NCI-H1694 treated with DMSO at 0.1 percent for 48 hours (cell line): Measurements from ENCODE around the gene CDKN2B-AS1.
"Not testable (repeated sequence)": the region's sequence is repeated elsewhere in the genome, so short reads cannot be mapped to it uniquely, and the experiment has no call there.

Experiments
- DNase-seq: peaks from one replicate; lab custom pipeline; 2025; lab: John Stamatoyannopoulos, UW

The CDKN2B-AS1 gene

DNA sequence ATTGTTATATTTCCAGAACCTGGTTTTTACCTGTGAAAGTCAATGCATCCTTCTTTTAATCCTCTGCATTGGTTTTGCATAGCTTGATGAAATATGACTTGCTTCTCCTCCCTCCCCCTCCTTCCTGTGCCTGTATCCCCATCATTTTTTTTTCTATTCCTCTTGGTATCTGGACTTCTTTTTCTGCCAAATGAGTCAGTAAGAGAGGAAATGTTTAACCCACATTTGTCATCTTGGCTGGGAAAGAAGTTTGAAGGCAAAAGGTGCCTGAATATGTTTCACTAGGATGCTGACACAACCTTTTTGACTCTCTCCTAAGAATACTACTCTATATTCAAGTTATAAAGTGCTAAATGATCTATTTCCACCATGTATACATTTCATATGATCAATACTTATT is 50.0 kb downstream of the CDKN2B-AS1 start:
- DNase-seq = no peak

DNA sequence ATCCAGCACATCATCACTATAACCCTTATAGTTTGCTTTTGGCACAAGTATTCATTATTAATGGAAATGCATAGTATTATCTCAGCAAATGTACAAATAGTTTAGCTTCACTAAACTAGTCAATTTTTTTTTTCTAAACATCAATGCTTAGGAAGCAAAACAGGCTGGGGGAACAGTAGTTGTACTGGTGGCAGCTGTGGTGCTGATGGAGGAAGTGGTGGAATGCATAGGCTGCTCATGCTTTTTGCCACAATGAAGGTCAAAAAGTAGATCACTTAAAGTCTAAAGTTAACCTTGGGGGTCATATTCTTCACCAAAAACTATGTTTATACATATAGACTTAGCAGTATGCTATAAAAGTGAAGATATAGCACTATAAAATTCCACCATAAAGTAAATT is 50.8 kb downstream of the CDKN2B-AS1 start:
- DNase-seq = no peak

DNA sequence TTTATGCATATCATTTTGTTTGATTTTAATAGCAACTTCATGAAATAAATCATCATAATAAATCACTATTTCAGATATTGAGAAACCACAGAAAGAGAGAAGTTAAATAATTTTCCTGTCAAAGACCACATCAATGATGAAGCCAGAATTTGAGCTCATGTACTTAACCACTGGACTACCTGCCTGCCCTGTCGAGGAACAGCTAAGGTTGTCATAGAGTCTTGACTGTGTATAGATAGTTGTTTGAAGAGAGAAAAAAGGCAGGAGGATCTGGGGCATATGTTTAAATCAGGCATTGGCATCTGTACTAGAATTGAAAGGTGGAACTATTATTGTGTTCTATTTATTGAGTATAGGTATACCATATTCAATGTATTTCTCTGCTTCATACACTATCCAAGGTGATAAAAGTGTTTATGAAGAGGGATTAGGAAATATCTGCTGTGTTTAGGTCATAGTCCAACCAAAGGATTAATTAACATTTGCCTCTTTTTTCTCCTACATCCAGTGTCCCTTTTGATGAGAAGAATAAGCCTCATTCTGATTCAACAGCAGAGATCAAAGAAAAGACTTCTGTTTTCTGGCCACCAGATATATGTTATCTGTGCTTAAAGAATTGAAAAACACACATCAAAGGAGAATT is 51.8 kb downstream of the CDKN2B-AS1 start:
- DNase-seq = no peak

DNA sequence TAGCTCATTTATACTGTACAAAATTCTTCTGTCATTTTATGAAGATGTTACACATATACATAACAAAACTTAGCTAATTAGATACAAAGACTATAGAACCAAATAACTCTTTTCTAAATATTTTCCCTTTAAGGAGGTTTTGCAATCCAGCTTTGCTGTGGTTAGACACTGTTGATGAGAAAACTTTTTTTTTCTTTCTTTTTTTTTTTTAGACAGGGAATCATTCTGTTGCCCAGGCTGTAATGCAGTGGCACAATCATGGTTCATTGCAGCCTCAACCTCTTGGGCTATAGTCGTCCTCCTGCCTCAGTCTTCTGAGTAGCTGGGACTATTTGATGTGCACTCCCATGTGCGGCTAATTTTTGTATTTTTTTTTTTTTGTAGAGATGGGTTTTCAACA is 53.0 kb downstream of the CDKN2B-AS1 start:
- DNase-seq = no peak

DNA sequence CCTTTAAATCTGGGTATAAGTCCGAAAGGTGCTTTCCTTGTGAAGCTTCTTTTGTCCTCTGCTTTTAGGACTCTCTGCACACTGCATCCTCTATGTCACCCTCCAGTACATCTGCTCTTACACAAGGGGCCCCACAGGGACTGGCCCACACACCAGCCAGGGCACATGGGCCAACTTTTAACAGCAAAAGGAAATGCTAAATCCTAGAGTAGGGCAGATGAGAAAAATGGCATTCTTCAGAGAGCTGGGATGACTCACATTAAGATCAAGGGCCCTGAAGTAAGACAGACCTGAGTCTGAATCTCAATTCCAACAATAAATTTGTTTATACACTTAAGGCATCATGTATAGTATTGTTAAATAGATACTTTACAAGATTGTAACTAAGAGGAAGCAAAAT is 54.8 kb downstream of the CDKN2B-AS1 start:
- no peak for DNase-seq

DNA sequence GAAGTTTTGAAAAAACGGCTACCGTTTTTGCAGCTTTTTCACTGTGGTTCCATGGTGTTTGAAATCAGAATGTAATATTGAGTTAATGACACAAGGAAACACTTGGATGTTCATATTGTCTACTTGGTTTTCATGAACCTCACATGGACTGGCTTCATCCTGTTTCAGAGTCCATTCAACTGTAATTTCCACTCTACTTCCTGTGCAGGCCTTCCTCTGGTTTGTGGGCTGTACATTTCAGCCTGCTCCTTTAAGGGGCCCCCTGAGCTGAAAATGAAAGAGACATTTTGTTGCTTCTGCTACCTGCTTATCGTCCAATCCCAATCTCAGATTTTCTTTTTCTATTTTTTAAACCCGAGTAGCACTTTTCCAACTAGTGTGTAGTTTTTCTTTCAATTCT is 56.3 kb downstream of the CDKN2B-AS1 start:
- no peak for DNase-seq

DNA sequence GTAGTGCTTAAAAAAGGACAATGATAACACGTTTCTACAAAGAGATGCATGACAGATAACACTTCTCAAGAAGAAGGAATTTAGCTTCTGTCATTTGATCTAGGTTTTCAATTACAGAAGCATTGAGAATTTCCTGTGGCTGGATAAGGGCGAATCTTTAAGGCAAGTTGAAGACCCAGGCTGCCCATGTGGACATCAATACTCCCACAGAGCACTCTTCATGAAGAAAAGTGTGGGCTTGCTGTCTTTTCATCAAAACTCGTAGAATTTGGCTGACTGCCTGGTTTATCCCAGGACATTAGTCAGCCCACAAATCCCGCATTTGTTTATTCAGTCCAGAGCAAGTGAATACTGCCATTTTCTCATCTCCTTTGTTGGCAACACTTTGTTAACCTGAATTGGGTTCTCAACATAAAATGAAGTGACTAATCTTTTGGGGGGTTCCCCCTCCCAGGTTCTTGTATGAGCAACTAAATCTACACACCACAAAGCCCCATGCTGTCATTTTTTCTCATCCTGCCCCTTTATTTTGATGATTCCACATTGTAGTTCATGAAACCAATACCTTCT is 57.9 kb downstream of the CDKN2B-AS1 start:
- DNase-seq = no peak

DNA sequence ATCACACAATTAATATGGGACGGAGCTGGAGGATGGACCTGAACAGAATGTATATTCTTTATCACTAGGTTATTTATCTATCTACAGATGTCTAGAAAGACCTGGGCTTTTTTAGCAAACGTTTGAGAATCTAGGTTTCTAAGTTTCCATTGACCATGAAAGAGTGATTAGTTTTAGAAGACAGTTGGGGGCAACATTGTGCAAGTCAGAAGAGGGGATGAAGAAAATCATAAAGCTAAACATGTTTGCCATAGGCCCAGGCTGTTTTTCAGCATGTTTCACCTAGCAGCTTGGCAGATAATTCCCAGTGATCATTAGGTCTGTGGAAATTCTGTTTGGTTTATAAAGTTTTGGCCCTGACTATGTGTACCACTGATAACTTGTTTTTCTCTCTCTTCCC is 58.6 kb downstream of the CDKN2B-AS1 start:
- DNase-seq = no peak

DNA sequence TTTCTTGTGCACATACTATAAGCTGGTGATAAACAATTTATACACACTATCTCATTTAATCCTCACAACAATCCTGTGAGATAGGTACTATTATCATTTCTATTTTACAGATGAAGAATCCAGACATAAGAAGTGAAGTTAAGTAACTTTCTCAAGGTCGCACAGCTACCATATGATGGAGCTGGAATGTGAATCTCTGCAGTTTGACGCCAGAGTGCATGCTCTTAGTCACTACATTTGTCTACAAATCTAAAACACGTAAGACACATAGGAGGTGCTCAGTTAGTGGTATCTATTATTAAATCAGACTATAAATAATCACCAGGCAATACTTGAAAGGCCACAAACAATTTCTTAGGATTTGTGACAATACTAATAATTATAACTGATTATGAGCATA is 59.5 kb downstream of the CDKN2B-AS1 start:
- no peak for DNase-seq

DNA sequence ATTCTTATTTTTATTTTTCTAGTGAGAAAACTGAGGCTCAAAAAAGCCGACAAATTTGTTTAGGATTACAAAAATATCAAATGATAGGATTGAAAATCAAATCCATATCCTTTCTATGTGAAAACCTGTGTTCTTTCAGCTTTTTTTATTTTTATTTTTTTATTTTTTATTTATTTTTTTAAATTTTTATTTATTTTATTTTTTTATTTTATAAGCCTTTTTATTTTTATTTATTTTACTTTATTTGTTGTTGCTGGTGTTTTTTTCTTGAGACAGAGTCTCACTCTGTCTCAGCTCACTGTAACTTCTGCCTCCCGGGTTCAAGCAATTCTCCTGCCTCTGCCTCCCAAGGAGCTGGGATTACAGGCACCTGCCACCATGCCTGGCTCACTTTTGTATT is 59.9 kb downstream of the CDKN2B-AS1 start:
- DNase-seq = no peak

DNA sequence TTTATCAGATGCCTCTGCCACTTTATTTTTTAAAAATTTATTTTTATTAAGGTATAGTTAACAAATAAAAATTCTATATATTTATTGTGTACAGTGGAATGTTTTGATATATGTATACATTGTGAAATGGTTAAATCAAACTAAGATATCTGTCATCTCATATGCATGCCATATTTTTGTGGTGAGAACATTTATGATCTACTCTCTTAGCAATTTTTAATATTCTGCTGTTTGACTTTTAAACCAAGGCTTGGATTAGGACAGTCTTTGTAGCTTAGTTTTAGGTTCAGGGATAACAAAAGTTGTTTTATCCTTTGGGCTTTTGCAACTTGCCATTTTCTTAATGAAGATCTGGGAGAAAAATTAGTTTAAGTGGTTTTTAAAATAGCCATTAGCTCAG is 60.5 kb downstream of the CDKN2B-AS1 start:
- no peak for DNase-seq

DNA sequence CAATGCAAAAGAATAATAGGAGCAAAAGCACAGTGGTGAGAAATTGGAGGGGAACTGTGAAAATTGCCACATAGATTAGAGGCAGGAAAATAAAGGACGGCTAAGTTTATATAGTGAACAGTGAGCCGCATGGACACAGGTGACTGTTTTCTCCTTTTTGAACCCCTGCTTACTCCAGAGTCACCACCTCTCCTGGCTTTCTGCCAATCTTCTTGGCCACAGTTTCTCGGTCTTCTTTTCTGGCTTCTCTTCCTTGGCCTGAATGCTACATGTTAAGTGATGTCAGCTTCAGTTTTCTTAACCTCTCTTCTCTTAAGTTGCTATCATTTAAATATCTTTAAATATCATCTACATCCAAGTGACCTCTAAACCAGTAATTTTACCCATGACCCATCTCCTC is 61.8 kb downstream of the CDKN2B-AS1 start:
- no peak for DNase-seq

DNA sequence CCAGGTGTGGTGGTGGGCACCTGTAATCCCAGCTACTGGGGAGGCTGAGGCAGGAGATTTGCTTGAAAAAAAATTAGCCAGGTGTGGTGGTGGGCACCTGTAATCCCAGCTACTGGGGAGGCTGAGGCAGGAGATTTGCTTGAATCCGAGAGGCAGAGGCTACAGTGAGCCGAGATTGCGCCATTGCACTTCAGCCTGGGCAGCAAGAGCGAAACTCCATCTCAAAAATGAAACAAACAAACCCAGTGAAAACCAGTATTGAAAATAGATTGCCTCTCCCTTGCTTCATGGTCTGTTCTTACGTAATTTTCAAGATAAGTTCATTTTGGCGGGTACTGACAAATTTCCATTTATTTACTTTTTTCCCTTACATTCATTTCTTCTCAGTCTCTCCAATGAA is 63.4 kb downstream of the CDKN2B-AS1 start:
- not testable (repeated sequence) for DNase-seq

DNA sequence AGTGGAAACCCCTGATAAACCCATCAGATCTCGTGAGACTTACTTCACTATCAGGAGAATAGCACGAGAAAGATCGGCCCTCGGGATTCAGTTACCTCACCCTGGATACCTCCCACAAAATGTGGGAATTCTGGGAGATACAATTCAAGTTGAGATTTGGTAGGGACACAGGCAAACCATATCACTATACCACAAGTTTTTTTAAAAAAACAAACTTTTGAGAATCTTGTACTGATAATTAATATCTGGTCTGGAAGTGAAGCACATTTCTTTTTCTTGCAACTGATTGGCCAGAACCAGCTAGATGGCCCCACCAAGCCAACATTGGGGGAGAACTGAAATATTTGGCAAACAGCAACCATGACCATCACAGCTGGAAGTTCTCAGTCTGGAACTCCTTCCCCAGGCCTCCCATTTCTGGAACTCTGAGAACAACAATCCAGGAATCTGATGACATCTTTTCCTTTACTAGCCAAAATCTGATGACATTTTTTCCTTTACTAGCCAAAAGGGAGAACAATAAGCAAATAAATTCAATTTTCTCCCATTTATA is 66.3 kb downstream of the CDKN2B-AS1 start:
- no peak for DNase-seq

DNA sequence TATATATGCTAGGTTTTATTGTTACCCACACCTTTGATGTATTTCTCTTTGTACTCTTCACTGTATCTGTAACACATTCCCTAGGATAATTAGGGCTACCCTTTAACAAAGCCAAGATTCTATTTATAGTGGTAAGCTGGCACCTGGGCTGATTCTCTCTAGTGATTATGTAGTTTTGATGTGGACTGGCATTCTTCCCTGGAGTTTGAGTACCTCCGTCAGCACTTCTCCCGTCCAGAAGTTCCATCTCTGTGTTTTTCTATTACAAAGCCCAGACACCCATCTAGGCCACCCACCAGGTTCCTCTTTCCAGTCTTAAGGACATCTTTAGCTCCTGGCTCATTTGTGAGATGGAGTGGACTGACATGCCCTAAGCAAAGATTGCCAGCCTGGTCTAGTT is 70.4 kb downstream of the CDKN2B-AS1 start:
- DNase-seq = no peak

DNA sequence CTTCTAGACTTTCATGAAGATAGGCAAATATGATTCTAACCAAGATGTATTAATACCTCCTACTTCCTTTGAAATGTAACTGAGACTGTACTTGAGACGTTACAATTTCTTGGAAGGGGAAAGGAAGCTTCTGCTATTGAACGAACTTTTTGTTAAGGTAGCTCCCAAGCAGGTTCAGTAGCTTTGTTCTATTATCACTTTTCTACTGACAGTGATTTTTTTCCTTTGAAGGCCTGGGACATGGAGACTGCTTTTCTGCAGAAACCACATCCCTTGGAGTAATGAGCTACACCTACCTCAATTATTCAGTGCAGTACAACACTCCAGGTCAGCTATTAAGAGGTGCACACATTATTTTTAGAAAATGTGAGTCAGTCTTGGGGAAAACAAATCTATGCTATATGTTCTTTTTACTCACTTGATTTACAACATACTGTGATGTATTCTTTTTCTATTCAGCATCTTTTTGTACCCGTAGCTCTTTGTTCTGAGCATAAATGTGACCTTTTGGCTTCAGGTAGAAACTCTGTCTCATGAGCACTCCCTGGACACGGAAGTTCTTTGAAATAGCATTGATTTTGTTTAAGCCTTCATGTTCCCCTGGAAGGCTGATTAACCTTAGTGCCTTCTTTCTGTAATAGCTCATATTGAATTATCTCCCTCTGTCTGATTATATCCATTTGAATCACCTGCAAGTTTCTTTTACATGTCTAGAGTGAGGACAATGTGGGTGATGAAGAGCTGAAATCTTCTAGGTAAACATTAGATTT is 71.0 kb downstream of the CDKN2B-AS1 start:
- DNase-seq = no peak

DNA sequence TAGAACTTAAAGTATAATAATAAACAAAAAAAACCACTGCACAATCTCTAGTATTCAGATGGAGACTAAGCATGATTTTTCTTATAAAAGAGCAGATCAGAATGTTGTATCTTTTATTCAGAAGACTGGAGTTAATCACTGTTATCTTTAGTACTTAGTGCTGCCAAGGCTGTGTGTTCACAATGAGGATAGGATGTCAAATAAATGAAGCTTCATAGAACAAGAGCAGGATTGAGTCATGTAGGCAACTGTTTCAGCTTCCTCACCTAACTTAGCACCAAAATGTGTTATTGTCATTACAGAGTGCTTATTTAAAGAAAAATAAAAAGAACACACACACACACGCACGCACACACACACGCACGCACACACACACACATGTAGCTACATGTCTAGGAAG is 72.6 kb downstream of the CDKN2B-AS1 start:
- no peak for DNase-seq

DNA sequence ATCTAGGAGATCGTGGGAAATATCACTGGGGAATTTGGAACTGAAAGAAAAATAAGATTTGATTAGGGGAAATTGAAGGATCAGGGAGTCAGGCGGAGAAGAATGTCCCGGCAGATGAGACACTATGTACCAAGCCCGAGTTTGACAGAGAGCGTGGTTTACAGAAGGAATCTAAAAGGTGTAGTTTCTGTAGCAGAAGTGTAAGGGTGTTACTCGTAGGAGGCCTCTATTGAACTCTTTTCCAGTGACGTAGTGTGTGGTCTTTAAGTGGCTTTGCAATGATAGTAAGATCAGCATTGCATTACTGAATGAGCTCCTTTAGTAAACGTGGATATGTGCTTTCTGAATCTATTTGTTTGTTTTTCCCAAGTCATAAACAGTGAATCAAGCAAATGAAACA is 73.8 kb downstream of the CDKN2B-AS1 start:
- DNase-seq = no peak

DNA sequence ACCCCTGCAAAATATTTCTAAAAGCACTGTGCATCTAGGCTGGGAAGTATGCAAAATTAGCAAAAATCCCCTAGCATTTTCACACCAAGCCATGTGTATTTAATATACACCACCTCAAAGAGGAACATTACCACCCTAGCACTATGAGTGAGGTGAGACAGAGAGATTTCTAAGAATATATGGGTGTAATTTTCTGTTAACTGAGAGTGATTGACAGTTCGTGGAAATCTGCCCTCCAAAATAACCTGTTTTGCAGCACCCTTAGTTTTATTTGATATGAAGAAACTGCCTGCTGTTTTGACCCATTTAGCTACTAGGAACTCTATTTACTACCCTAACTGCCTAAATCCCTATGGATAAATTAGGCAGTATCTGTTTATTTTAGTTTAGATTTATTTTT is 78.8 kb downstream of the CDKN2B-AS1 start:
- no peak for DNase-seq

DNA sequence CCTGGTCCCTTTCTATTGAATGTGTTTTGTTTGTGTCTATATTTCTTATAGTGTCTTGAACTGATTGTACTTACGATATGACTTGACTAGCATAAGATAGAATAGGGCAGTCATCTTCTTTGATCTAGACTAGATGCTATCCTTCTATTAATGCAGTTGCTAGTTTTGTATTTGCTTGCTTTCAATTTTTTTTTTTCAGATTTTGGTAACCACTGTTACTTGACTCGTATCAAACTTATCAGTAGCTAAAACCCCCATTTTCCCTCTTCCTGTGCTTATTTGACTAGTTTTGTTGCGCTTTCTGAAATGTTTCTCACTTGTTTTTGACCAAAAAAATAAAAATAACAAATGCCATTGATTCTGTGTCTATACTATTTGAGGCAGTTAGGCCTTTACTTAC is 83.5 kb downstream of the CDKN2B-AS1 start:
- DNase-seq = no peak

DNA sequence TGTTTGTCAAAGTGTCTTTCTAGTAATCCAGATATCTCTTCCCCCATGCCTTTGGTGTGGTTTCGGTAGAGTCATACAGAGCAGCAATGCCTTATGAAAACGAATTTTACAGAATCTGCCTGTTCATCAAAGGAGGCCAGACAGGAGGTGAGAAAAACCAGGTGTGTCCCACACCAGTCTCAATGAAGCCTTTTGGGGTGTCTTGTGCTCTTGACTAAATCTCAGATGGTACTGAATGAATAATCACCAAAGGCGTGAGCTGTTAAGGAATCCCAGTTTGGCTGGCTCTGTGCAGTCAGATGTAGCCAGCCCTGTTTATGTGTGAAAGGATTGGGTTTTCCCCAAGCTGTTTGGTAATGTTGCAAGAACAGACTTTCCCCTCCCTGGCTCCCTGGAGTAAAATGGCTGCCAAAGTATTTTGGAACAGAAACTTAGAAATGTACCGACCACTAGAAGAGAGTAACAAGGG is 85.3 kb downstream of the CDKN2B-AS1 start:
- no peak for DNase-seq

DNA sequence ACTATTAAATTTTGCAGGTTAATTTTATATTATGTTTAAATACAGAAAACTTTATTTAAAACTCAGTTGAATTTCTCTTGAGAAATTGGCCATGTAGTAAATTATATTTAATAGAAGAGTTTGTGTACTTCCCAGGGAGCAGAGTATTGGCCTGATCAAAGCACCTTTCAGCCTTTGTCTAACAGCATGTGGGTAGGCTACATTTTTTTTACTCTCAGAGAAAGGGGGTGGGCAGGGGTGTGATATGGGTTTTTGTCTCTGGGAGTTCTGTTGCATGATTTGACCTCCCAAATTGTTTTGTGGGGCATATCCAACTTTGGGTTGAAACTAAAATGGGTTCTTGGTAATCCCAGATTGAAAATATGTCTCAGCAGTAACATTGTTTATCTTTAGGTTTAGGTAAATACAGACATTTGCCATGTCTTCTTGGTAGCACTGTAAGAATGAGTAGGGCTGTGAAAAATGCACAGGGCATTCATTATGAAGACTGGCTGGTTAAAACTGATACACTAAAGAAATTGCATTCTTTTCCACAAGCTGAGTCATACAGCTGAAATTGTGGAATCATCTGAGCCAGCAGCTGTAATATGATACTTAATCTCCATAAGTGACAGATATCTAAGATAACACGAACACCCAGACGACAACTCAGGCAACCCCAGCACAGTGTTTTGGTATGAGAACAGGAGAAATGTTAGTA is 89.9 kb downstream of the CDKN2B-AS1 start:
- no peak for DNase-seq
